ENCODE measurements around the gene VAV3. TPM values are rescaled to one million over a fixed set of nuclear protein-coding genes. Genes with fewer than 3 reads are reported as not detected.

The VAV3 gene
- total RNA-seq, 1 donor from 2014 or later: 0.64 TPM

- Histone ChIP-seq H3K27ac (no peak overlapping the region), H3K9me3 (no peaks in the 10 kb centered on the region), H3K4me3 (no peak overlapping the region), H3K27me3 (no peaks in the 10 kb centered on the region), H3K4me1 (no peaks in the 10 kb centered on the region), H3K36me3 (no peaks in the 10 kb centered on the region)
- intact Hi-C loops (cut with DNase I): no loop called here
- no peak for TF ChIP-seq CTCF (IDR thresholded peaks at IDR 0.05)
- DNase-seq (ENCODE audit: low spot score in 2 of 2): no peak
Observed at GRCh38 chr1:107525961-107526360, 439.0 kb downstream of the VAV3 start.

GRCh38 chr1:107525145-107525544, 439.8 kb downstream of the VAV3 start:
- no peak for TF ChIP-seq CTCF (IDR thresholded peaks at IDR 0.05)
- no peaks in the 10 kb centered on the region for H3K27me3 ChIP-seq
- H3K4me3 ChIP-seq: no peak overlapping the region
- no peak overlapping the region for H3K27ac ChIP-seq
- no peaks in the 10 kb centered on the region for H3K9me3 ChIP-seq
- no peak for DNase-seq (ENCODE audit: low spot score in 2 of 2)
- no peaks in the 10 kb centered on the region for H3K36me3 ChIP-seq
- intact Hi-C loops (cut with DNase I): no loop called here
- no peaks in the 10 kb centered on the region for H3K4me1 ChIP-seq

- TF ChIP-seq CTCF (IDR thresholded peaks at IDR 0.05): no peak
- no peak for DNase-seq (ENCODE audit: low spot score in 2 of 2)
- Histone ChIP-seq H3K36me3 (no peaks in the 10 kb centered on the region), H3K9me3 (no peaks in the 10 kb centered on the region), H3K4me3 (no peak overlapping the region), H3K27ac (no peak overlapping the region), H3K4me1 (no peaks in the 10 kb centered on the region), H3K27me3 (no peaks in the 10 kb centered on the region)
- intact Hi-C loops (cut with DNase I): no loop called here
Observed at GRCh38 chr1:107524301-107524700, 440.7 kb downstream of the VAV3 start.

GRCh38 chr1:107523736-107524135, 441.2 kb downstream of the VAV3 start:
- Histone ChIP-seq H3K4me3 (no peak overlapping the region), H3K36me3 (no peaks in the 10 kb centered on the region), H3K27ac (no peak overlapping the region), H3K4me1 (no peaks in the 10 kb centered on the region), H3K27me3 (no peaks in the 10 kb centered on the region), H3K9me3 (no peaks in the 10 kb centered on the region)
- no peak for DNase-seq (ENCODE audit: low spot score in 2 of 2)
- intact Hi-C loops (cut with DNase I): no loop called here
- TF ChIP-seq CTCF (IDR thresholded peaks at IDR 0.05): no peak

GRCh38 chr1:107523061-107523460, 441.9 kb downstream of the VAV3 start:
- Histone ChIP-seq H3K36me3 (no peaks in the 10 kb centered on the region), H3K4me1 (no peaks in the 10 kb centered on the region), H3K27me3 (no peaks in the 10 kb centered on the region), H3K9me3 (no peaks in the 10 kb centered on the region), H3K4me3 (no peak overlapping the region), H3K27ac (no peak overlapping the region)
- TF ChIP-seq CTCF (IDR thresholded peaks at IDR 0.05): no peak
- intact Hi-C loops (cut with DNase I): no loop called here
- no peak for DNase-seq (ENCODE audit: low spot score in 2 of 2)

Other genes with a start within 250 kb of the VAV3 start
- gene SLC25A24, start 235.2 kb upstream of the VAV3 start, total RNA-seq: 7.0 TPM

All from ascending aorta (tissue), 2 donors.